ENCODE measurements around the gene C5orf52.
A peak's percentile ranks its signal among the peaks of the same experiment; 100 is the strongest.
"Not testable (repeated sequence)": the region's sequence is repeated elsewhere in the genome, so short reads cannot be mapped to it uniquely, and the experiment has no call there.

Gene C5orf52

GRCh38 chr5:157670662-157671591, at the start of gene C5orf52:
C5orf52 (plus strand) TSS chr5:157671533; CDS start chr5:157671615, 82 bp downstream.
- no peak for DNase-seq

GRCh38 chr5:157624144-157624543, 47.2 kb upstream of the C5orf52 start:
- no peak for DNase-seq

- no peak for DNase-seq
Measured at GRCh38 chr5:157626831-157627230, 44.5 kb upstream of the C5orf52 start.

- no peak for DNase-seq
Measured at GRCh38 chr5:157630341-157630740, 41.0 kb upstream of the C5orf52 start.

GRCh38 chr5:157640406-157641066, 30.8 kb upstream of the C5orf52 start:
- DNase-seq = no peak

GRCh38 chr5:157648275-157648990, 22.9 kb upstream of the C5orf52 start:
- DNase-seq = no peak

- no peak for DNase-seq
Measured at GRCh38 chr5:157649101-157649500, 22.2 kb upstream of the C5orf52 start.

- no peak for DNase-seq
Measured at GRCh38 chr5:157650991-157651611, 20.2 kb upstream of the C5orf52 start.

- no peak for DNase-seq
Measured at GRCh38 chr5:157651623-157652376, 19.5 kb upstream of the C5orf52 start.

GRCh38 chr5:157652377-157652692, 19.0 kb upstream of the C5orf52 start, which contains the start of gene SOX30:
SOX30 (minus strand) TSS chr5:157652438; CDS start chr5:157652078, 360 bp downstream.
- DNase-seq = no peak

GRCh38 chr5:157657516-157657915, 13.8 kb upstream of the C5orf52 start:
- no peak for DNase-seq

- DNase-seq = no peak
Measured at GRCh38 chr5:157658893-157659292, 12.4 kb upstream of the C5orf52 start.

GRCh38 chr5:157659868-157660660, 11.3 kb upstream of the C5orf52 start:
- DNase-seq = peak; percentile 19

- peak; percentile 37 for DNase-seq
Measured at GRCh38 chr5:157665467-157666070, 5.8 kb upstream of the C5orf52 start.

- no peak for DNase-seq
Measured at GRCh38 chr5:157668356-157668755, 3.0 kb upstream of the C5orf52 start.

GRCh38 chr5:157669701-157670097, 1.6 kb upstream of the C5orf52 start:
- DNase-seq = no peak

- no peak for DNase-seq
Measured at GRCh38 chr5:157671592-157672330, 428 bp downstream of the C5orf52 start.

GRCh38 chr5:157672976-157673375, 1.6 kb downstream of the C5orf52 start:
- DNase-seq = no peak

GRCh38 chr5:157674351-157674750, 3.0 kb downstream of the C5orf52 start:
- not testable (repeated sequence) for DNase-seq

- no peak for DNase-seq
Measured at GRCh38 chr5:157677931-157678330, 6.6 kb downstream of the C5orf52 start.
